ENCODE data around the gene EHBP1L1.

EHBP1L1 gene

GRCh38 chr11:65583589-65583988, 7.7 kb downstream of the EHBP1L1 start:
- Mint-ChIP-seq H3K36me3 (ENCODE audit: low read depth) (no peaks in the 10 kb centered on the region), H3K4me1 (peaks cover 39% of the 10 kb centered on the region), H3K27ac (no peak overlapping the region), H3K4me3 (no peak overlapping the region), H3K27me3 (ENCODE audit: low read depth, poor library complexity) (peaks cover 36% of the 10 kb centered on the region), H3K9me3 (no peaks in the 10 kb centered on the region)
- DNase-seq: no peak
- TF ChIP-seq, protein P1, sequence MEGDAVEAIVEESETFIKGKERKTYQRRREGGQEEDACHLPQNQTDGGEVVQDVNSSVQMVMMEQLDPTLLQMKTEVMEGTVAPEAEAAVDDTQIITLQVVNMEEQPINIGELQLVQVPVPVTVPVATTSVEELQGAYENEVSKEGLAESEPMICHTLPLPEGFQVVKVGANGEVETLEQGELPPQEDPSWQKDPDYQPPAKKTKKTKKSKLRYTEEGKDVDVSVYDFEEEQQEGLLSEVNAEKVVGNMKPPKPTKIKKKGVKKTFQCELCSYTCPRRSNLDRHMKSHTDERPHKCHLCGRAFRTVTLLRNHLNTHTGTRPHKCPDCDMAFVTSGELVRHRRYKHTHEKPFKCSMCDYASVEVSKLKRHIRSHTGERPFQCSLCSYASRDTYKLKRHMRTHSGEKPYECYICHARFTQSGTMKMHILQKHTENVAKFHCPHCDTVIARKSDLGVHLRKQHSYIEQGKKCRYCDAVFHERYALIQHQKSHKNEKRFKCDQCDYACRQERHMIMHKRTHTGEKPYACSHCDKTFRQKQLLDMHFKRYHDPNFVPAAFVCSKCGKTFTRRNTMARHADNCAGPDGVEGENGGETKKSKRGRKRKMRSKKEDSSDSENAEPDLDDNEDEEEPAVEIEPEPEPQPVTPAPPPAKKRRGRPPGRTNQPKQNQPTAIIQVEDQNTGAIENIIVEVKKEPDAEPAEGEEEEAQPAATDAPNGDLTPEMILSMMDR (IDR thresholded peaks at IDR 0.05): no peak

- H3K9me3 Mint-ChIP-seq: no peaks in the 10 kb centered on the region
- no peak overlapping the region for H3K4me3 Mint-ChIP-seq
- peaks cover 42% of the 10 kb centered on the region for H3K4me1 Mint-ChIP-seq
- TF ChIP-seq, protein P1 (IDR thresholded peaks at IDR 0.05): no peak
- peaks cover 36% of the 10 kb centered on the region for H3K27me3 Mint-ChIP-seq (ENCODE audit: low read depth, poor library complexity)
- no peak overlapping the region for H3K27ac Mint-ChIP-seq
- DNase-seq: no peak
- no peaks in the 10 kb centered on the region for H3K36me3 Mint-ChIP-seq (ENCODE audit: low read depth)
Observed at GRCh38 chr11:65584106-65584505, 8.3 kb downstream of the EHBP1L1 start.

DNA sequence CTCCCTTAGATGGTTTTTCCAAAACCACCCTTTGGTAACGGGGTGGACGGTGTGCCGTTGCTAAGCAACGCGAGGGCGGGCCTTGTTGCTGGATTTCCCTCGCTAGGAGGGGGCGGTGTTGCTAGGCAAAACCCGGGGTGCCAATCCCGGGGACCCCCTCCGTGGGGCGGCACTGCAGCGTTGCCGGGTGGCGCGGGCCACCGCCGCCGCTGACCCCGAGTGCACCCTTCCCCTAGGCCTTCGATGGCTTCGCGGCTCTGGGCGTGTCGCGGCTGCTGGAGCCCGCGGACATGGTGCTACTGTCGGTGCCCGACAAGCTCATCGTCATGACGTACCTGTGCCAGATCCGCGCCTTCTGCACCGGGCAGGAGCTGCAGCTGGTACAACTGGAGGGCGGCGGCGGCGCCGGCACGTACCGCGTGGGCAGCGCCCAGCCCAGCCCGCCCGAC, 8.9 kb downstream of the EHBP1L1 start:
- Mint-ChIP-seq H3K27me3 (ENCODE audit: low read depth, poor library complexity) (peaks cover 37% of the 10 kb centered on the region), H3K9me3 (no peaks in the 10 kb centered on the region)

DNA sequence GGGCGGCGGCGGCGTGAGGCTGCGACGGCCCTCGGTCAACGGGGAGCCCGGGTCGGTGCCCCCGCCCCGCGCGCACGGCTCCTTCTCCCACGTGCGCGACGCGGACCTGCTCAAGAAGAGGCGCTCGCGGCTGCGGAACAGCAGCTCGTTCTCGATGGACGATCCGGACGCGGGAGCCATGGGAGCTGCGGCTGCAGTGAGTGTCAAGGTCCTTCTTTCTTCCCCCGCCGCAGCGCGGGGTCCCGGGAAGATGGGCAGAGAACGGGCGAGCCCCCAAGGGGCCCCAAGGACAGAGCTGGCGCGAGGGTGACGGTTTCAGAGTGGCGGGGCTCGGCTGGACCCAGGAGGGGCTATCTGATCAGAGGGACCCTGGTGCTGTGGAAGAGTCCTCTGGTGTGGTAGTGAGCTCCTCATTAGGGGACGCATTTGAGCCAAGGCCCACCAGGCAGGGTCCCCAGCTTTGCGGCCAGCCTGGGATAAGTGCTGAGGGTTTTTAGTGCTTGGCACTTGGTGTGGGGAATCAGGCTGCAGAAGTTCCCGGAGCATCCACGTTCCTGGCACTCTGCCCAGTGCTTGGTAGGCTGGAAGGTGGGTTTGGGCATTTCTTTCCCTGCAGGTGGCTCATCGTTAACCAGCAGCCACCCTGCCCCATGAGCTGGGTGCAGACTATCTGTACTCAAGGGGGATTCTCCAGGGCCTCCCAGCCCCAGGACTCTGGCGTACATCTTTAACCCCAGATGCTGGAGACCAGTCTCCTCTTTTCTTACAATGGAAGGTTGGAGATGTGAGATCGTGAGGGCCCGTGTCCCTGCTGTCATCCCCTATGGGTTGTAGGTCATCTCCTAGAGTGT, 9.8 kb downstream of the EHBP1L1 start:
- H3K4me3 Mint-ChIP-seq: no peak overlapping the region

More for the DNA sequence above, 8.9 kb downstream of the EHBP1L1 start:
- Mint-ChIP-seq H3K4me1 (peaks cover 47% of the 10 kb centered on the region), H3K27ac (no peak overlapping the region), H3K4me3 (no peak overlapping the region), H3K36me3 (ENCODE audit: low read depth) (no peaks in the 10 kb centered on the region)
- TF ChIP-seq, protein P1 (IDR thresholded peaks at IDR 0.05): no peak
- DNase-seq: no peak

GRCh38 chr11:65586247-65586630, 10.4 kb downstream of the EHBP1L1 start:
- peak overlapping the region; percentile 18 for H3K27ac Mint-ChIP-seq
- H3K4me3 Mint-ChIP-seq: no peak overlapping the region
- no peaks in the 10 kb centered on the region for H3K9me3 Mint-ChIP-seq
- peaks cover 58% of the 10 kb centered on the region for H3K4me1 Mint-ChIP-seq
- H3K27me3 Mint-ChIP-seq (ENCODE audit: low read depth, poor library complexity): peaks cover 52% of the 10 kb centered on the region
- H3K36me3 Mint-ChIP-seq (ENCODE audit: low read depth): peaks cover 5% of the 10 kb centered on the region
- TF ChIP-seq, protein P1 (IDR thresholded peaks at IDR 0.05): no peak
- DNase-seq: no peak

More for the DNA sequence above, 9.8 kb downstream of the EHBP1L1 start:
- H3K9me3 Mint-ChIP-seq: no peaks in the 10 kb centered on the region
- peaks cover 3% of the 10 kb centered on the region for H3K36me3 Mint-ChIP-seq (ENCODE audit: low read depth)
- TF ChIP-seq, protein P1 (IDR thresholded peaks at IDR 0.05): no peak
- H3K4me1 Mint-ChIP-seq: peaks cover 54% of the 10 kb centered on the region
- H3K27me3 Mint-ChIP-seq (ENCODE audit: low read depth, poor library complexity): peaks cover 46% of the 10 kb centered on the region
- H3K27ac Mint-ChIP-seq: peak overlapping the region; percentile 18
- DNase-seq: no peak

- H3K4me1 Mint-ChIP-seq: peaks cover 62% of the 10 kb centered on the region
- peaks cover 5% of the 10 kb centered on the region for H3K36me3 Mint-ChIP-seq (ENCODE audit: low read depth)
- peak; percentile 52 for DNase-seq
- no peaks in the 10 kb centered on the region for H3K9me3 Mint-ChIP-seq
- TF ChIP-seq, protein P1 (IDR thresholded peaks at IDR 0.05): no peak
- peaks cover 57% of the 10 kb centered on the region for H3K27me3 Mint-ChIP-seq (ENCODE audit: low read depth, poor library complexity)
- no peak overlapping the region for H3K4me3 Mint-ChIP-seq
- no peak overlapping the region for H3K27ac Mint-ChIP-seq
Observed at GRCh38 chr11:65586676-65587075, 10.8 kb downstream of the EHBP1L1 start.

Measured in nephron progenitor cell (in vitro differentiated cells).